BE2C (cell line): ENCODE results near the gene APLF.

Experiments
- DNase-seq: peaks from one replicate; pipeline ENCODE4 v3.0.0-alpha.2; 2020
- H3K27me3 ChIP-seq: fragments of 250-450 bp; sonication (Bioruptor Pico); 2 replicates; pipeline ENCODE4 v1.5.1; 2020; ENCODE audit warnings: mild to moderate bottlenecking
- H3K36me3 ChIP-seq: fragments of 250-450 bp; sonication (Bioruptor Pico); 2 replicates; pipeline ENCODE4 v1.5.1; 2020; ENCODE audit warnings: mild to moderate bottlenecking
- H3K4me1 ChIP-seq: fragments of 250-450 bp; sonication (Bioruptor Pico); 2 replicates; pipeline ENCODE4 v1.5.1; 2020
- H3K4me3 ChIP-seq: 2 replicates; pipeline ENCODE4 v1.5.1; 2011; ENCODE audit warnings: low read depth, low read length
- H3K9me3 ChIP-seq: fragments of 250-450 bp; sonication (Bioruptor Pico); 2 replicates; pipeline ENCODE4 v1.5.1; 2020
- CTCF ChIP-seq: IDR thresholded peaks from 2 replicates; pipeline ENCODE4 v1.5.1; 2012; ENCODE audit warnings: mild to moderate bottlenecking, low read depth, low read length

The APLF gene

GRCh38 chr2:68423966-68424650 lies 43.3 kb upstream of the APLF start:
- TF ChIP-seq CTCF, result no peak
- no peaks in the 10 kb centered on the region for H3K4me1 ChIP-seq
- no peaks in the 10 kb centered on the region for H3K36me3 ChIP-seq
- no peaks in the 10 kb centered on the region for H3K27me3 ChIP-seq
- H3K9me3 ChIP-seq, result no peaks in the 10 kb centered on the region
- no peak overlapping the region for H3K4me3 ChIP-seq
- no peak for DNase-seq

- Histone ChIP-seq H3K4me1 (no peaks in the 10 kb centered on the region), H3K4me3 (no peak overlapping the region), H3K9me3 (no peaks in the 10 kb centered on the region), H3K27me3 (no peaks in the 10 kb centered on the region), H3K36me3 (no peaks in the 10 kb centered on the region)
- no peak for DNase-seq
- no peak for TF ChIP-seq CTCF
These were observed 41.9 kb upstream of the APLF start for GRCh38 chr2:68425503-68425902.

GRCh38 chr2:68426446-68426845 lies 40.9 kb upstream of the APLF start:
- Histone ChIP-seq H3K36me3 (no peaks in the 10 kb centered on the region), H3K9me3 (no peaks in the 10 kb centered on the region), H3K27me3 (no peaks in the 10 kb centered on the region), H3K4me3 (no peak overlapping the region), H3K4me1 (no peaks in the 10 kb centered on the region)
- no peak for TF ChIP-seq CTCF
- no peak for DNase-seq

- H3K27me3 ChIP-seq, result no peaks in the 10 kb centered on the region
- H3K36me3 ChIP-seq, result no peaks in the 10 kb centered on the region
- H3K4me3 ChIP-seq, result no peak overlapping the region
- H3K9me3 ChIP-seq, result no peaks in the 10 kb centered on the region
- H3K4me1 ChIP-seq, result no peaks in the 10 kb centered on the region
- TF ChIP-seq CTCF, result no peak
- DNase-seq, result no peak
These were observed 40.4 kb upstream of the APLF start for GRCh38 chr2:68426848-68427579.

GRCh38 chr2:68428126-68428525 lies 39.3 kb upstream of the APLF start:
- Histone ChIP-seq H3K27me3 (no peaks in the 10 kb centered on the region), H3K4me3 (no peak overlapping the region)
- no peak for DNase-seq

More at GRCh38 chr2:68428126-68428525, 39.3 kb upstream of the APLF start:
- H3K9me3 ChIP-seq, result no peaks in the 10 kb centered on the region
- no peaks in the 10 kb centered on the region for H3K36me3 ChIP-seq
- H3K4me1 ChIP-seq, result no peaks in the 10 kb centered on the region
- no peak for TF ChIP-seq CTCF
